Left ventricle myocardium inferior (tissue), 1 donor: Measurements from ENCODE around the gene FABP1. TPM values are rescaled to one million over a fixed set of nuclear protein-coding genes. Genes with fewer than 3 reads are reported as not detected.

Experiments
- DNase-seq: peaks from one replicate; pipeline ENCODE4 v3.0.0-alpha.2; 2020
- H3K27ac ChIP-seq: fragments of 200-600 bp; replicated peaks from 2 replicates; pipeline ENCODE4 v1.8.0; 2021
- H3K27me3 ChIP-seq: fragments of 200-600 bp; 2 replicates; pipeline ENCODE4 v1.8.0; 2021; ENCODE audit warnings: low read depth
- H3K36me3 ChIP-seq: fragments of 200-600 bp; 2 replicates; pipeline ENCODE4 v1.8.0; 2021
- H3K4me1 ChIP-seq: fragments of 200-600 bp; 2 replicates; pipeline ENCODE4 v1.8.0; 2021
- H3K4me3 ChIP-seq: fragments of 200-600 bp; 2 replicates; pipeline ENCODE4 v1.8.0; 2021; ENCODE audit warnings: mild to moderate bottlenecking, moderate library complexity
- H3K9me3 ChIP-seq: fragments of 200-600 bp; replicated peaks from 2 replicates; pipeline ENCODE4 v1.8.0; 2021
- intact Hi-C: fragments of 100-400 bp; cut with micrococcal nuclease; formaldehyde crosslinking; loops from one replicate; pipeline ENCODE4 v1.11.0; 2022
- total RNA-seq: library from RNA; stranded (reverse); fragmentation: NEBNext Ultra II Directional; extraction: Animal tissue kit (Norgen Biotek cat#: 25700); gene quantifications from one replicate; pipeline ENCODE4 v1.2.1, GENCODE V29; 2021
- TF ChIP-seq, protein P1 (sequence below): fragments of 200-600 bp; IDR thresholded peaks from 2 replicates; pipeline ENCODE4 v1.8.0; 2021; ENCODE audit warnings: antibody characterized with exemption, mild to moderate bottlenecking, borderline replicate concordance
- donor health status: DM: no; HTN: yes; CAD: no; lungs with severe emphysema.

FABP1 gene
- total RNA-seq, 1 donor from 2014 or later = not detected

- intact Hi-C loops = loop anchor here (5.0 kb wide), 1 partner anchor 98 kb away; no protein-coding TSS in a partner anchor
- Histone ChIP-seq H3K27me3 (no peaks in the 10 kb centered on the region), H3K9me3 (no peaks in the 10 kb centered on the region), H3K4me1 (no peaks in the 10 kb centered on the region), H3K36me3 (no peaks in the 10 kb centered on the region), H3K27ac (no peak overlapping the region), H3K4me3 (no peak overlapping the region)
- DNase-seq = no peak
- TF ChIP-seq, protein P1, sequence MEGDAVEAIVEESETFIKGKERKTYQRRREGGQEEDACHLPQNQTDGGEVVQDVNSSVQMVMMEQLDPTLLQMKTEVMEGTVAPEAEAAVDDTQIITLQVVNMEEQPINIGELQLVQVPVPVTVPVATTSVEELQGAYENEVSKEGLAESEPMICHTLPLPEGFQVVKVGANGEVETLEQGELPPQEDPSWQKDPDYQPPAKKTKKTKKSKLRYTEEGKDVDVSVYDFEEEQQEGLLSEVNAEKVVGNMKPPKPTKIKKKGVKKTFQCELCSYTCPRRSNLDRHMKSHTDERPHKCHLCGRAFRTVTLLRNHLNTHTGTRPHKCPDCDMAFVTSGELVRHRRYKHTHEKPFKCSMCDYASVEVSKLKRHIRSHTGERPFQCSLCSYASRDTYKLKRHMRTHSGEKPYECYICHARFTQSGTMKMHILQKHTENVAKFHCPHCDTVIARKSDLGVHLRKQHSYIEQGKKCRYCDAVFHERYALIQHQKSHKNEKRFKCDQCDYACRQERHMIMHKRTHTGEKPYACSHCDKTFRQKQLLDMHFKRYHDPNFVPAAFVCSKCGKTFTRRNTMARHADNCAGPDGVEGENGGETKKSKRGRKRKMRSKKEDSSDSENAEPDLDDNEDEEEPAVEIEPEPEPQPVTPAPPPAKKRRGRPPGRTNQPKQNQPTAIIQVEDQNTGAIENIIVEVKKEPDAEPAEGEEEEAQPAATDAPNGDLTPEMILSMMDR = no peak
These were observed 32.7 kb upstream of the FABP1 start for GRCh38 chr2:88160517-88160916.

GRCh38 chr2:88159955-88160415, 32.1 kb upstream of the FABP1 start:
- no peak overlapping the region for H3K27ac ChIP-seq
- intact Hi-C loops = loop anchor here (5.0 kb wide), 1 partner anchor 98 kb away; no protein-coding TSS in a partner anchor

DNA sequence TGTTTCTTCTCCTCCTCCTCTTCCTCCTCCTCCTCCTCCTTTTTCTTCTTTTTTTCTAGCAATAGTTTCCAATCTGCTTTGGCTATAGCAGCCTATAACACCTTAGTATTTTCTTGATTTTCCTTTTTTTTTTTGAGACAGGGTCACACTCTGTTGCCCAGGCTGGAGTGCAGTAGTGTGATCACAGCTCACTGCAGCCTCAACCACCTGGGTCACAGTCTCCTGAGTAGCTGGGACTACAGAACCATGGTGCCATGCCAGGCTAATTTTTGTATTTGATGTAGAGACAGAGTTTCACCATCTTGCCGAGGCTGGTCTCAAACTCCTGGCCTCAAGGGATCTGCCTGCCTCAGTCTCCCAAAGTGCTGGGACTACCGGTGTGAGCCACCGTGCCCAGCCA, 31.6 kb upstream of the FABP1 start:
- no peak overlapping the region for H3K27ac ChIP-seq
- no peaks in the 10 kb centered on the region for H3K9me3 ChIP-seq
- no peak overlapping the region for H3K4me3 ChIP-seq
- H3K27me3 ChIP-seq = no peaks in the 10 kb centered on the region
- H3K36me3 ChIP-seq = no peaks in the 10 kb centered on the region
- TF ChIP-seq, protein P1 = no peak
- intact Hi-C loops = no loop called here
- DNase-seq = no peak
- no peaks in the 10 kb centered on the region for H3K4me1 ChIP-seq

More at GRCh38 chr2:88159955-88160415, 32.1 kb upstream of the FABP1 start:
- Histone ChIP-seq H3K36me3 (no peaks in the 10 kb centered on the region), H3K4me1 (no peaks in the 10 kb centered on the region), H3K9me3 (no peaks in the 10 kb centered on the region), H3K4me3 (no peak overlapping the region), H3K27me3 (no peaks in the 10 kb centered on the region)
- no peak for DNase-seq
- TF ChIP-seq, protein P1 = peak; percentile 91

- TF ChIP-seq, protein P1 = no peak
- intact Hi-C loops = no loop called here
- H3K9me3 ChIP-seq = peaks cover 39% of the 10 kb centered on the region
These were observed 21.1 kb upstream of the FABP1 start for GRCh38 chr2:88148929-88149438.

GRCh38 chr2:88147145-88147544, 19.3 kb upstream of the FABP1 start:
- Histone ChIP-seq H3K27ac (no peak overlapping the region), H3K4me3 (no peak overlapping the region), H3K36me3 (no peaks in the 10 kb centered on the region), H3K4me1 (no peaks in the 10 kb centered on the region), H3K27me3 (no peaks in the 10 kb centered on the region), H3K9me3 (peaks cover 42% of the 10 kb centered on the region)
- TF ChIP-seq, protein P1 = no peak
- intact Hi-C loops = no loop called here
- DNase-seq = no peak

More at GRCh38 chr2:88148929-88149438, 21.1 kb upstream of the FABP1 start:
- no peak overlapping the region for H3K27ac ChIP-seq
- no peaks in the 10 kb centered on the region for H3K4me1 ChIP-seq
- H3K36me3 ChIP-seq = no peaks in the 10 kb centered on the region
- DNase-seq = no peak
- no peak overlapping the region for H3K4me3 ChIP-seq
- H3K27me3 ChIP-seq = no peaks in the 10 kb centered on the region
